ENCODE data around the gene SLC17A2. TPM values are rescaled to one million over a fixed set of nuclear protein-coding genes. Genes with fewer than 3 reads are reported as not detected.
"Not testable (repeated sequence)": the region's sequence is repeated elsewhere in the genome, so short reads cannot be mapped to it uniquely, and the experiment has no call there.

The SLC17A2 gene
- total RNA-seq, 1 donor from 2014 or later: not detected

GRCh38 chr6:25951296-25952032 lies 21.0 kb upstream of the SLC17A2 start:
- DNase-seq: no peak

DNA sequence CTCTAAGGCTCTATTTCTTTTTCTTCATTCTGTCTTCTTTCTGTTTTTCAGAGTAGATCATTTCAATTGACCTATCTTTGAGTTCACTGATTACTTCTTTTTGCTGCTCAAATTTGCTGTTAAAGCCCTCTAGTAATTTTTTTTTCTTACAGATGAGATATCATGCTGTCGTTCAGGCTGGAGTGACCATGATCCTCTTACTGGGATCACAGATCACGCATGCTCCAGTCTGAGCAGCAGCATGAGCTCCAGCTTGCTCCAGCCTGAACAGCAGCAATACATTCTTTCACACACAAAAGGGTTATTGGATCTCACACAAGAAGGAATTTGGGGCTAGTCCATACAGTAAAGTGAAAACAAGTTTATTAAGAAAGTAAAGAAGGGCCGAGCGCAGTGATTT lies 19.8 kb upstream of the SLC17A2 start:
- DNase-seq: no peak

- DNase-seq: no peak
These were observed 19.2 kb upstream of the SLC17A2 start for GRCh38 chr6:25949695-25950094.

DNA sequence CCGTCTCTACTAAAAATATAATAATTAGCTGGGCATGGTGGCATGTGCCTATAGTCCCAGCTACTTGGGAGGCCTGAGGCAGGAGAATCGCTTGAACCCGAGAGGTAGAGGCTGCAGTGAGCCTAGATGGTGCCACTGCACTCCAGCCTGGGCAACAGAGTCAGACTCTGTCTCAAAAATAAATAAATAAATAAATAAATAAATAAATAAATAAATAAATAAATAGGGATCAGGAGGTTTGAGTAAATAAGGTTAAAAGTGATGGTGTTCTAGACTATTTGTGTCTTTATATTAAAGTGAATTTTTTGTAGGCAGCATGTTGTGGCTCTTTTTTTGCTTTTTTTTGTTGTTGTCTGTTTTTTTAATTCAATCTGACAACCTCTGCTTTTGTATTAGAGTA lies 17.0 kb upstream of the SLC17A2 start:
- not testable (repeated sequence) for DNase-seq

GRCh38 chr6:25946631-25947030 lies 16.1 kb upstream of the SLC17A2 start:
- no peak for DNase-seq

- DNase-seq: not testable (repeated sequence)
These were observed 15.2 kb upstream of the SLC17A2 start for GRCh38 chr6:25945738-25946137.

DNA sequence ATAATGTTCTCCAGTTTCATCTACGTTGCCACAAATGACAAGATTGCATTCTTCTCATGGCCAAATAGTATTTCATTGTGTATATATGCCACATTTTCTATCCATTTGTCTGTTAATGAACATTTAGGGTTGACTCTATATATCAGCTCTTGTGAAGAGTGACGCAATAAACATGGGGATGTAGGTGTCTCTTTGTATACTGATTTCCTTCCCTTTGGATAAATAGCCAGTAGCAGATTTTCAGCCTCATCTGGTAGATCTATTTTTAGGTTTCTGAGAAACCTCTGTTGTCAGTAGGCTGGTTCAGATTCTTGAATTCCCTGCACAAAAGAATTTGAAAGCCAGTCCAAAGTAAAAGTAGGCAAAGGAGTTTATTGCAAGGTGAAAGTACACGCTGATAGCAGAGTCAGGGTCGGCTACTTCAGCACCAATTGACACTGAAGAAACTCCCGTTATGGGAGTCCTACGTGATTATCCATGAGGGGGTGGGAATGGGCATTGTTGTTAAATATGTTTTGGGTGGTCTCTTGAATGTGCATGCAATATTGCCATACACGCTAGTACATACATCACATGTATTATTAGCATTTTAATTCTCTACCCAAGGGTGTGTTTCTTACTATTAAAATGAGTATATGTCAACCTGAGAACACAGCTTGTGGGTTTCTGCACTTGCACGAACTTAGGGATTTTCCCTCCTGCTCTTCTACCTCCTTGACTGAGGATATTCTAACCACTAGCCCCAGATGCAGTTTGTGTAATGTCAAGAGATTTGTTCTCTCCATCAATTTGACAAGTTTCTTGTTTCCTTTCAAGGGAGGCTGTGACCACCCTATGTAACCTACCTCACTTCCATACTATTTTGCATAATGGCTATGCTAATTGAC lies 14.4 kb upstream of the SLC17A2 start:
- no peak for DNase-seq

- DNase-seq: no peak
These were observed 13.4 kb upstream of the SLC17A2 start for GRCh38 chr6:25943887-25944286.

DNA sequence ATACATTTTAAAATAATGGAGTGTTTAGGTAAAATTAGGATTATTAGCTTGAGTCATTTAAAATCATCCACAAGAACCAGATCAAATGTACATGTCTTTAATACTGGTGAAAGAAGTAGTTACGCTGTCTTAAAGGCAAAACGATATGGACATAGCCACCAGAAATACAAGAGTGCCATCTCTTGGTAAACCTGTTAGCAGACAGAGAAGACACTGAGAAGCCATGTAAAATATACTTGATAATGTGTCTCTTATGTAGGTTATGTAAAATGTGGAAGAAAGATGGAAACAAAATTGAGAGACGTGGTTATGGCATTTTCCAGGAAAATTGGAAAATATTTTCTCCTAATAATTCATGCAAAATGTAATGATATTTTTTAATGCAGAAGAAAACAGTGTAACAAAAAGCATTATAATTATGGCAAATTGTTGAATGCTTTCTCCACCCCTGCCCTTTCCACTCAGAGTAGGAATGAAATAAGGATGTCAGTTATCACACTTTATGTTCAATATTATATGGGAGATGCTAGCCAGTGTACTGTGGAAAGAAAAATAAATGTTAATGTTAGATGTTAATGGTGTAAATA lies 12.2 kb upstream of the SLC17A2 start:
- DNase-seq: no peak

- no peak for DNase-seq
These were observed 9.1 kb upstream of the SLC17A2 start for GRCh38 chr6:25939593-25939992.

DNA sequence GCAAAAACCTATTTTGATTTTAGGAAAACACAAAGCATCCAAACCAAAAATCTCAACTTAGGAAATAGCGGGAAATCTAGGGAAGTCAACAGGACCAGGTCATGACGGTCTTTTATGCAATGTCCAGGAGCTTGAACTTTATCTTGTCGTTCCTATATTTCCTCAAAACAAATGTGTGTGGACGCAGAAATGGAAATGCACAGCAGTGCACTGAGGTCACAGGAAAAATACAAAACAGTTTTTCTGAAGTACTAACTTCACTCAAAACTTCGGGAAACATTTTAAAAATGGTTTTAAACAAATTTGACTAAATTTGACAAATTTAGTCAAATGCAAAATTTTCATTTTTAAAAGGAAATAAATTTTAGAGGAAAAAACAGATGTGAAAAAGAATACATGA lies 5.5 kb upstream of the SLC17A2 start:
- no peak for DNase-seq

DNA sequence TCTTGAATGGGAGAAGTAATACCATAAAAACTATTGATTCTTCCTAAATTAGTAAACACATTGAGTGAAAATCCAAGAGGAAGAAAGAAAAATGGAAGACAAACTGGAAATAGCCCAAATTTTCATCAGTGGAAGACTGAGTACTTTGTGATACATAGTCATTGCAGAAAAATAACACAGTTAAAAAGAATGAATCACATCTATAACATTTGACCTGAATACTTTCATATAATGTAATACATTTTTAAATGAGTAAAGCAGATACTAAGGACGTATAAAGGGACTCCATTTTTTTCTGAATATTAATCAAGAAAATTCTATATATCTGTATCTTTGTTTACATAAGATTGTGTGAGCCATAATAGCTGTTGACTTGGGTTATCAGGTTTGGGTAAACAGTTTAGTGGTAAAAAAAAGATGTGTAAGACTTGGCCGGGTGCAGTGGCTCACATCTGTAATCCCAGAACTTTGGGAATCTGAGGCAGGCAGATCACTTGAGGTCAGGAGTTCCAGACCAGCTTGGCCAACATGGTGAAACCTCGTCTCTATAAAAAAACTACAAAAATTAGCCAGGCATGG lies 4.3 kb upstream of the SLC17A2 start:
- no peak for DNase-seq

DNA sequence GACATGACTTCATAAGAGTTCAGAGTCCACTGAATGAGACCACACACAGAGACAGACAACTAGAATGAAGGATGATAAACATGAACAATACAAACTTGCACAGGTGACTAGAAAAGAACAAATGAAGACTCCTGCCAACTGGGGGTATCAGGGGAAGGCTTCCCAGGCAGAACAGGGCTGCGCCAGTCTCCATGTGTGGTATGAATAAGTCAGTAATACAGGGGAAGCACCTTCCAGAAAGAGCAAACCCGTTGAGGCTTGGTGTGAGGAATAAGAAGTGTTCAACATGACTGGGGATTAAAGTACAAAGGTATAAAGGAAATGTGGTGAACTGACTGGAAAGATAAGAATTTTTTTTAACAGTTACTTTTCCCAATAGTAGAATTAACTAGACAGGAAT lies 3.7 kb upstream of the SLC17A2 start:
- no peak for DNase-seq

DNA sequence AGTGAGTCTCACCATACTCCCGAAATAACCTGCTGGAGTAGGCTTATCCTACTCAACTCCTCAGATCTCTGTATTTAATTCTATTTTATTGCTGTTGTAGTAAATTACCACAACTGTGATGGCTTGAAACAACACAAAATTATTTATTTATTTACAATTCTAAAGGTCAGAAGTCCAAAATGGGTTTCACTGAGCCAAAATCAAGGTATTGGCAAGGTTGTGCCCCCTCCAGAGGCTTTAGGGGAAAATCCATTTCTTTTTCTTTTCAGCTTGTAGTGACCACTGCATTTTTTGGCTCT lies 869 bp upstream of the SLC17A2 start:
- DNase-seq: no peak

DNA sequence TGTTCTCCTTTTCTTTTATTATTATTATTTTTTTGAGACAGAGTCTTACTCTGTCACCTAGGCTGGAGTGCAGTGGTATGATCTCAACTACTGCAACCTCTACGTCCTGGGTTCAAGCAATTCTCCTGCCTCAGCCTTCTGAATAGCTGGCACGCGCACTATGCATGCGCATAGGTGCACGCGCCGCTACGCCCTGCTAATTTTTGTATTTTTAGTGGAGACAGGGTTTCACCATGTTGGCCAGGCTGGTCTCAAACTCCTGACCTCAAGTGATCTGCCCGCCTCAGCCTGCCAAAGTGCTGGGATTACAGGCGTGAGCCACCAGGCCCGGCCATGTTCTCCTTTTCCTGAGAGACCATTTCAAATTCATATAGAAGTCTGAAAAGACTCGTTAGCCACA lies 706 bp downstream of the SLC17A2 start:
- DNase-seq: not testable (repeated sequence)

DNA sequence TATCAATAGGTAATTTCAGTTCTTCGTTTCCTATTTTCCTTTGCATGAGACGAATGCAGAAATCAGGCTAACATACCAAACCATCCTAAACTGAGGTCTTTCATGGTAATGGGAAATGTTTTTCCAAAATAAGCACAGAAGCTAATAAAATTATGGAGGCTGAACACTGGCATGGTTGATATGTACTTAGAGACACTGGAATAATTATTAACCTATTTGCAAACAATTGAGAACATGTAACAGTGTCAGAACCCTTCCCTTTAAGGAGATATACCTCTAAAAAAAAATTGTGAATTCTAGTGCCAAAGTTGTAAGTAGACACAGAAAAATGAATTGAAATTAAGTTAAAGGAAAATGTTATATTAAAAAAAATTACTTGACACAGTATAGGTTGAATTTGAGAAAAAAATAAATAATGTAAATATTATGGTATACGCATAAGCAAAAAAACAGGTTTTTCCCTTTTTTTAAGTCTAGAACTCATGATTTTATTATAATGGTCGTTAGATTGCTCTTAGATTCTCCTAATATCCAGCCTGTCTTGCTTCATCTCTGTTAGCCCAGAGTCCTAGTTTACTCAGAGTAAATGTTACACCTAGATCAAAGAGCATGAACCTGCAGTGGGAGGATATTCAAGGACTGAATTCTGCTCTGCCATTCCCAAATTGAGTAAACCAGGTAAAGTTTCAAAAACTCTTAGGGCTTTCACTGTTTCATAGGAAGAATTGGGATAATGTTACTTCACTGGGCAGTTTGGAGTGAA lies 1.7 kb downstream of the SLC17A2 start:
- DNase-seq: no peak

DNA sequence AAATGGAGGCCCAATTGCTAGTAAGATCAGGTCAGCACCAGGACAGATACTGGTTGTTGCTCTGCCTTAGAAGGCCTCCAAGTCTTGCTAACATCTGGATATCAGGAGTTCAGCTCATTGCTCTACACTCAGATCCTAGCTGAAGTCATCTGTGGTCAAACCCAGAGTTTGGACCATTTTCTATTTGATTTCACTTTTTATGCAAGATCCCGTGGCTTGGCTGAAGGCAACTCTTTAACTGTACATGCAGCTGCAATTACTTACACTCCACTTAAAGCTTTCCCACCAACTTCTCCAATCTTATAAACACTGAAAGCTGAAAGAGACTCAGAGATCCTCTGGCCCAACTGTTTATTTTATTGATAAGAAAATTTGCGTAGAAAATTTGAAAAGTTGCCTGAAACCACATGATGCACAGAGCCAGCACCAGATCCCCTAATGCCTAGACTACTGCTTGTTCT lies 2.7 kb downstream of the SLC17A2 start:
- DNase-seq: no peak

DNA sequence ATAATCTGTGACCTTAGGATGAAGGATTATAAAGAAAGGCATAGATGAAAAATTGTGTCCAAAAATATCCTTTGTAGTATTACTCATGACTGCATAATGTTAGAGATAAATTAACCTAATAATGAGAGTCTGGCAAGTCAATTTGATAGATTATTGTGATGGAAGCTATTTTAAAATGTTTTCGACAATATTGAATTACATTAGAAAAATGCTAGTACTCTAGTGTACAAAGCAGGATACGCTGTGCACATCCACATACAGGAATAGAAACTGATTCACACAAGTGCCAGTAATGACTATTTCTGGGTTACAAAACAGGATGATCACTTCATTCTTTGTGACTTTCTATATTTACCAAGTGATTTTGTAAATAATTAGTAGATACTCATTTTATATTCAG lies 3.3 kb downstream of the SLC17A2 start:
- DNase-seq: no peak

- DNase-seq: no peak
These were observed 4.6 kb downstream of the SLC17A2 start for GRCh38 chr6:25925876-25926275.

GRCh38 chr6:25922301-25922700 lies 8.2 kb downstream of the SLC17A2 start:
- no peak for DNase-seq

DNA sequence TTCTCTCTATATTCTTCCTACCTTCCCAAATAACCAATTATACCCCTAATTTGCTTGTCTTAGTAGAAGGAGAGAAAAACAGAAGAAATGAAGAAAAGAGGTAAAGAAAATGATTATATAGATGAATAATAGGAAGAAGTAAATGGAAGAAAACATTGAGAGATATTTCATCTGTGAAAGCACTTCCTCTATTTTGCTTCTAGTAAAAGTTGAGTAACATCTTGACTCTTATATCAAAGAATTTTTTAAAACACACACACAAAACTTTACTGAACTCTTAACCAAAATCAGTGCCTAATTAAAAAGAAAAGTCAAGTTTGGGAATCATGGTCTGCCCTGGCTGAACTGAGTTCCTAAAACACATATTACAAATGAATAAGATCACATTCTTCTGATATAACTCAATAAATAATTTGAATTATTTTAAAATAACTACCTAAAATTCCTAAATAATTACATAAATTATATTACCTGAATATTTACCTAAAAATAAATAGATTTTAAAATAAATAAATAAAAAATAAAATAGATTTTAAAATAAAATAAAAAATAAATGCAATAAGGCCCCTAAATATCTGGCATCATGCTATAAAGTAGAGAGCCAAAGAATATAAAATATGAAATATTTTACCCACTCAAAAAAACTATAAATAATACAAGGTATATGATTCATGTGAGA lies 8.8 kb downstream of the SLC17A2 start:
- DNase-seq: no peak

DNA sequence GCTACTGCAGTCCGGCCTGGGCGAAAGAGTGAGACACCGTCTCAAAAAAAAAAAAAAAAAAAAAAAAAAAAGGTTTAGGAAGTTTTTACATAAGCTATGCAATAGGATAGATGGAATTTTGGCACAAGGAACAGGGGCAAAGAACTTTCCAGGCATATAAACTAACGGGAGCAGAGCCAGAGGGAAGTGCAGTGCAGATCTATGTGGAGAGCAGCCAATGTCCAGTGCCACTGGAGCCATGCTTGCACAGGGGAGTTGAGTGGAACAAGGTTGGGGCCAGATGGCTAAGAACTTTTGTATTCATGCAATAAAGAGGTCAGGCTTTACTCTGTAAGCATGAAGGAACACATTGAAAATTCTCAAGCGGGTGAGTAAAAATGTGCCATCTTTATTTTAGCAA lies 10.8 kb downstream of the SLC17A2 start:
- no peak for DNase-seq
